HG03378 (cell line): ENCODE measurements around the gene EDEM2.
"Not testable (repeated sequence)": the region's sequence is repeated elsewhere in the genome, so short reads cannot be mapped to it uniquely, and the experiment has no call there.

Source experiments
- ATAC-seq: cut with Tn5 transposase; IDR thresholded peaks from one replicate; pipeline ENCODE4 v1.9.1; 2021; ENCODE audit warnings: mild to moderate bottlenecking, moderate library complexity; ENCODE audit not compliant: unreplicated experiment

The EDEM2 gene, protein sequence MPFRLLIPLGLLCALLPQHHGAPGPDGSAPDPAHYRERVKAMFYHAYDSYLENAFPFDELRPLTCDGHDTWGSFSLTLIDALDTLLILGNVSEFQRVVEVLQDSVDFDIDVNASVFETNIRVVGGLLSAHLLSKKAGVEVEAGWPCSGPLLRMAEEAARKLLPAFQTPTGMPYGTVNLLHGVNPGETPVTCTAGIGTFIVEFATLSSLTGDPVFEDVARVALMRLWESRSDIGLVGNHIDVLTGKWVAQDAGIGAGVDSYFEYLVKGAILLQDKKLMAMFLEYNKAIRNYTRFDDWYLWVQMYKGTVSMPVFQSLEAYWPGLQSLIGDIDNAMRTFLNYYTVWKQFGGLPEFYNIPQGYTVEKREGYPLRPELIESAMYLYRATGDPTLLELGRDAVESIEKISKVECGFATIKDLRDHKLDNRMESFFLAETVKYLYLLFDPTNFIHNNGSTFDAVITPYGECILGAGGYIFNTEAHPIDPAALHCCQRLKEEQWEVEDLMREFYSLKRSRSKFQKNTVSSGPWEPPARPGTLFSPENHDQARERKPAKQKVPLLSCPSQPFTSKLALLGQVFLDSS

DNA sequence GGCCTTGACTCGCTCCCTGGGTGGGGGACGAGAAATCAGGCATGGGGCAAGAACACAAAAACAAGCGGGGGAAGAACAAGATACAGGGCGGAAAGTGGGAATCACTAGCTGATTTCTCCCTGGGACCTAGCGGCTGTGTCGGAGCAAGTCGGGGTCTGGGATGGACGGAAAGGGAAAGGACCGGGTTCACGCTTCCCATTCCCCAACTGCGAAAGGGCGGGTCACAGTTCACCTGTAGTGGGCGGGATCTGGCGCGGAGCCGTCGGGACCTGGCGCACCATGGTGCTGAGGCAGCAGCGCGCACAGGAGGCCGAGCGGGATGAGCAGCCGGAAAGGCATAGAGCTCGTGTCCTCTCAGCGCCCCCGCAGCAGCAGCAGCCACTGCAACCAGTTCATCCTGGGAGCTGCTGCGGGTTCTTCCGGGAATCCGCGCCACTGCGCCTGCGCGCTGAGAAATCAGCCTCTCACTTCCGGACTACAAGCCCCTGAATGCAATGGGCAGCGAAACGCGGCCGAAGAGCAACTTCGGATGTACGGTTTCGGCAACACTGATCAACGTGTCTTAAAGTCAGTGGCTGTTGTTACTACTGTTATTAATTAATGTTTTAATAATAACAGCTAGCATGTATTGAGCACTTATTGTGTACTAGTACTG lies at the start of gene EDEM2:
TSS of gene EDEM2 (minus strand) at position 417 of the 655 bp plus-strand sequence. CDS start at position 339, 78 bp downstream.
- peak; percentile 65 for ATAC-seq

DNA sequence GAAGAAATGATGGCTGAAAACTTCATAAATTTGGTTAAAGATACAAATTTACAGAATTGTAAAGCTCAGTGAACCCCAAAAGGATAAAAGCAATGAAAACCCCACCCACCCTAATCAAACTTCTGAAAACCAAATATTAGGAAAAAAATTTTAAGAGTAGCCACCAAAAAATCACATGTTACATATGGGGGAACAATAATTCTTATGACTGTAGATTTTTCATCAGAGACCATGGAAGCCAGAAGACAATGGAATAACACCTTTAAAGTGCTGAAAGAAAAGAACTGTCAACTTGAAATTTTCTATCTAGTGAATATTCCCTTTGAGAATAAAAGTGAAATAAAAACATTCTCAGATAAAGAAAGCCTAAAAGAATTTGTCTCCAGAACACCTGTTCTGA lies 49.2 kb upstream of the EDEM2 start:
- no peak for ATAC-seq

DNA sequence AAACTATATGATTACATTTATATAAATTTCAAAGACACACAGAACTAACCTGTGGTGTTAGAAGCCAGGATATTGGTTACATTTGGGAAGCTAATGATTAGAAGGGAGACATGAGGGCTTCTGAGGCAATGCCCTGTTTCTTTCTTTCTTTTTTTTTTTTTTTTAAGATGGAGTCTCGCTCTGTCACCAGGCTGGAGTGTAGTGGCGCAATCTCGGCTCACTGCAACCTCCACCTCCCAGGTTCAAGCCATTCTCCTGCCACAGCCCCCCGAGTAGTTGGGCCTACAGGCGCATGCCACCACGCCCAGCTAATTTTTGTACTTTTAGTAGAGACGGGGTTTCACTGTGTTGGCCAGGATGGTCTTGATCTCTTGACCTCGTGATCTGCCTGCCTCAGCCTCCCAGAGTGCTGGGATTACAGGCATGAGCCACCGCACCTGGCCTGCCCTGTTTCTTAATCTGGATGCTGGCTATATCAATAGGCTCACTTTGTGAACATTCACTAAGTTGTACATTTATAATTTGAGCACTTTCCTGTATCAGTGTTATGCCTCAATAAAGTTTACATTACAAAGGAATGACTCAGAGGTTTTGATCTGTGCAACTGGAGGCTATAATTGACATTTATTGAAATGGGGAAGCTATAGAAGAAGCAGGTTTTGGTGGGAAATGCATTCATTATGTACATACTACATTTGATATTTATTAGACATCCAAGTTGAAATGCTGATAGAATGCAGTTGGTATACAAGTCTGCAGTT lies 46.1 kb upstream of the EDEM2 start:
- ATAC-seq = not testable (repeated sequence)

DNA sequence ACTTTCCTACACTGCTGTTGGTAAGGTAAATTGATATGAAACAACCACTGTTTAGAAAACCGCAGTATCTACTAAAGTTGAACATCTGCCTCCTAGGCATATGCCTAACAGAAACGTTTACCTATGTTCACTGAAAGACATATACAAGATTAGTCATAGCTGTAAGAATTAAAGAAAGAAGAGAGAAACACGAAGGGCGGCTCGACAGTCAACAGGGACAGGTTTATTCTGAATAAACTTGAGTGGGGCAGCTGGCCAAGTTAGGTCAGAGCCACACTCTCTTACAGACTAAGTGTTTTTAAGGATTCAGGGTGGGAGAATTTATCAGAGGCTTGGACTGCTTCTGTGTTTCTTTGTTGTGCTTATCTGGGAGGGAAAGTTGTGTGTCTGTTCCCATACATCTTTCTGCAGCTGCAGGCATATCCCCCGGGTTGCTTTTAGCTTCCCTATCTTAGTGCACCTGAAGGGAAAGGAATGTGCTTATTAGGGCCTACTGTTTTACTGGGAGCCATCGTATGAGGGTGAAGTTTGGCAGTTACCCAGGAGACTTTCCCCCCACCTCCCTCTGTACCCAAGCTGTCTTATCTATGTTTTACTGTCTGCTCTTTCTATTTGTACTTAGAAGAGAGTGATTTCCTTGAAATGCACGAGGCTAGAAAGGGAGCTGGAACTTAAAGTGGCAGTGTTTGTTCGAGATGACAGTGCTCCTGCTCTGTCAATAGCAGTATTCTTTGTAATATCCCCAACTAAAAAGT lies 45.2 kb upstream of the EDEM2 start:
- ATAC-seq = no peak

DNA sequence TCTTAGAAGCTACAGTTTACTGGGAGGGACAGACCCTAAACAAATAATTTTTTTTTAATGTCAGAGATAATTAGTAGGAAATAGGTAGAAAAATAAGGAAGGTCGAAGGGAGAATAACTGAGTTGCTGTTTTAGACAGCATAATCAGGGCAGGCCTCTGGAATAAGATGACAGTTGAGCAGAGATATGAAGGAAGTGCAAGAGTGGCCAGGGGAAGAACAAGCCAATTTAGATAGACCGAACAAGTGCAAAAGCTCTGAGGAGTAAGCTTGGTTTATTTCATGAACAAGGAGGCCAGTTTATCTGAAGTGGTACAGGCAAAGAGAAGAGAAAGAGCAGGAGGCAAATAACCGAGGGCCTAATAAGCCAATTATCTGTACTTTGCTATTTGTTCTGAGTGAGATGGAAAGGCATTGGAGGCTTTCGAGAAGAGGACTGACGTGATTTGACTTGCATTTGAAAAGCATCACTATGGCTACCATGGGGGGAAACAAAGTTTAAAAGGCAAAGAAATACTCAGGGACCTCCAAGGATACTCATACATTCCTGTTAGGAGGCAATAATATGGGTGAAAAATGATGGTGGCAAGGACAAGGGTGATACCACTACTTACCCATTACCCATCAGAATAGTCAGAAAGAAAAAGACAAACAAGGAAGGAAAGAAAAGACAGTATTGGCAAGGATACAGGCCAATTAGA lies 44.4 kb upstream of the EDEM2 start:
- ATAC-seq = no peak

DNA sequence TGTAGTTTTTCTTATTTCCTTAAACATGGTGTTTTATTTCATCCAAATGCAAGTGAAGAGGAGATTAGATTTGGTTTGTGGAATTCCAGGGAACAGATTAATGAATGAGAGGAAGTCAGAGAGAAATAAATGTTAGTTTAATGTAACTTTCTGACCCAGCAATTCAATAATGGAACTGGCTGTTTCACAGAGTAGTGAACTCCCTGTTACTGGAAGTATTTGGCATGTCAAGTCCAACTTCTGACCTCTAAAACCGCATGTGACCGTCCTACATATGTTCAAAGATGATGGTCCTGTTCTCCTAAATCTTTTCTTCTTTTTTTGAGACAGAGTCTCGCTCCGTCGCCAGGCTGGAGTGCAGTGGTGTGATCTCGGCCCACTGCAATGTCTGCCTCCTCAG lies 43.4 kb upstream of the EDEM2 start:
- ATAC-seq = no peak

DNA sequence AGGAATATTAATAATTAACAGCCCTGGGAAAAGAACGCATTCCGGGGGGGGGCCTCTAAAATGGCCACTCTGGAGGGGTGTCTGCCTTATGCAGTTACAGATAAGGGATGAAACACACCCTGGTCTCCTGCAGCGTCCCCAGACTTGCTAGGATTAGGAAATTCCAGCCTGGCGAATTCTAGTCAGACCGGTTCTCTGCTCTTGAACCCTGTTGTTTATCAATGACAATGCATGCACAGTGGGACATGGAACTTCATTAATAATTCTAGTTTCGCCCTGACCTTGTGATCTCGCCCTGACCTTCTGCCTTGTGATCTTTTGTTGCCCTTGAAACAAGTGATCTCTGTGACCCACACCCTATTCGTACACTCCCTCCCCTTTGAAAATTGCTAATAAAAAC lies 42.1 kb upstream of the EDEM2 start:
- ATAC-seq = not testable (repeated sequence)

DNA sequence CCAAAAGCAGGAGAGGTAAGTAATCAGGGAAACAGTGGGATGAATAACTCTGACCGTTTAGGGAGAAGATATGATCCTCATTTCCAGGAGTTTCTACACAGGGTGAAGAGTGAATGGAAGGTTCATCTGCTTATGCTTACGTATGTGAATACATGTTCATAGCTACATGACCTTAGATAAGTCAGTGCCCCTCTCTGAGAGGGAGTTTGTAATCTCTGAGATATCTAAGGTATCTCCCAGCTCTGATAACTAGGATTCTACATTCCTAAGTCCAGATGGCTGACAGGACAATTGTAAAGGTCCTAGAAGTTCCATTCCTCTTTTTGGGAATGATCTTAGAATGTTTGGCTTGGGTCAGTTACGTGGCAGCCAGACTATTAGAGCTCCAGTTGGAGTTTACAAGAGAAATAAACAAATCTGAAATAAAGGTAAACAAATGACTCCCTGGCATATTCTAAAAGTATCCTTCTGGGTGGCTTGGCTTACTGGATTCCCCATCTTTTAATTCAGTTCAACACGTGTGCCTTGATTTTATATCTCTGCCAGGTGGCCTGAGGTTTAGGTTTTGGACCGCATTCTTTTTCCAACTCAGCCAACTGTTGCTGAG lies 40.6 kb upstream of the EDEM2 start:
- ATAC-seq = no peak

DNA sequence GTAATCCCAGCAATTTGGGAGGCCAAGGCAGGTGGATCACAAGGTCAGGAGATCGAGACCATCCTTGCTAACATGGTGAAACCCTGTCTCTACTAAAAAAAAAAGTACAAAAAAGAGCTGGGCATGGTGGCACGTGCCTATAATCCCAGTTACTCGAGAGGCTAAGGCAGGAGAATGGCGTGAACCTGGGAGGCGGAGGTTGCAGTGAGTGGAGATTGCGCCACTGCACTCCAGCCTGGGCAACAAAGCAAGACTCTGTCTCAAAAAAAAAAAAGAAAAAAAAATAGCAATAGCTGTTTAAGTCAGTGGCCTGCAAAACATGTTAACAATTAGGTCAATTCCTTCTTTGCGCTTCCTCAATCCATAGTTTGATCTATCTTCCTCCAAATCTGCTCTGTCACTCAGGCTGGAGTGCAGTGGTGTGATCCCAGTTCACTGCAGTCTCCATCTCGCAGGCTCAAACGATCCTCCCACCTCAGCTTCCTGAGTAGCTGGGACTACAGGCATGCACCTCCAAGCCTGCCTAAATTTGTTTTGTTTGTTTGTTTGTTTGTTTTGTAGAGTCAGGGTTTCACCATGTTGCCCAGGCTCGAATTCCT lies 39.7 kb upstream of the EDEM2 start:
- ATAC-seq = not testable (repeated sequence)

DNA sequence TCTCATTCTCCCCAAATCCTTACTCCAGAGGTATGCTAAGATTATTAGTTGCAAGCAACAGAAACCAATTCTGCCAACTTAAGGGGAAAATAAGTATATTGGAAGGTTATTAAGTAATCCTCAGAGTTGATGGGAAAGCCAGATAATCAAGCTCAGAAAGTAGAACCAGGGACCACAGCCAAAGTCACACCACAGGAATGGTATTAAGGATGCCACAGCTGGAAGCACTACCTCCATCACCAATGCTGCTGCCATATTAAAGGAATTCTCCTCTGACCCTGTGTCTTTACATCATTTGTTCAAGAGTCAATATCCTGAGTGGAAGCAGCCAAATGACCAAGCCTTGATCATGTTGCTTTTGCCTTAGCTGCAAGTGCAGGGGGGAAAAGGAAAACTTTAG lies 34.6 kb upstream of the EDEM2 start:
- ATAC-seq = no peak

DNA sequence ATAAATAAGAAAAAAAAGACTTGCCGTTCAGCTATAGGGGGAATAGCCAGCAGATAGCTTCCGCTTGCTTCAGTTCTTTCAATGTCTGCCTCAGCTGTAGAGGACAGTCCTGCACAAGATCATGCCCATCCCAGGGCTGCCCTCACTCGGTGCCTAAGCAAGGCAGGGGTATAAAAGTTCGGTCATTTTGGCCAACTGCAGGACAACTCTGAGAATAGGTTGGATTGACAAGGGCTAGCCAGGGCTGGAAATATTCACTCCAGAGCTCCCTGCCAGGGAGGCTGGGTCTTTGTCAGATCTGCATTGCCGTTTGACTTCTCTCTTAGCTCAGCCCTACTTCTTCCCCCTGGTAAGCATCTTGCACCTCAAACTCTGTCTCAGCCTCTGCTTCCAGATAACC lies 33.1 kb upstream of the EDEM2 start:
- no peak for ATAC-seq

DNA sequence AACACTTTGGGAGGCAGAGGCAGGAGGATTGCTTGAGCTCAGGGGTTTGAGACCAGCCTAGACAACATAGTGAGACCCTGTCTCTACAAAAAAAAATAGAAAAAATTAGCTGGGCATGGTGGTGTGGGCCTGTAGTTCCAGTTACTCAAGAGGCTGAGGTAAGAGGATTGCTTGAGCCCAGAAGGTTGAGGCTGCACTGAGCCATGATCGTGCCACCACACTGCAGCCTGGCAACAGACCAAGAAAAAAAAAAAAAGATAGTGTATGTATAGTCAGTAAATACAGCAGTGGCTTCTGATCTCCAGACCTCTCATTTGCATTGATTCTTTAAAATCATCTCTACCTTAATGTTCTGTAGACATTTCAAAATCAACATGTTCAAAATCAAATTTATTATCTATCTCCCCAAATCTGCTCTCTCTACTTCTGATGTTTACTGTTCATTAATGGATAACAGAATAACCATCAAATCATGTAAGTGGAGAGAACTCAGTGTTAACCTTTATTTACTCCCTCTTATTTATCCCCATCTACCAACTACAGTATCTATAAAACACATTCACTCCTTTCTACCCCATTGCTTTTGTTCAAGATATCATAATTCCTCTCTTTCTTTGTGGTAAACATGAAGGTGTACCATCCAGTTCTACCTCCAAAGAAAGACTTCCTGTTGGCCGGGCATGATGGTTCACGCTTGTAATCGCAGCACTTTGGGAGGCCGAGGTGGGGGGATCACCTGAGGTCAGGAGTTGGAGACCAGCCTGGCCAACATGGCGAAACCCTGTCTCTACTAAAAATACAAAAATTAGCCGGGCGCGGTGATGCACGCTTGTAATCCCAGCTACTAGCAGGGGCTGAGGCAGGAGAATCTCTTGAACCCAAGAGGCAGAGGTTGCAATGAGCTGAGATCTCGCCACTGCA lies 32.4 kb upstream of the EDEM2 start:
- ATAC-seq = no peak

DNA sequence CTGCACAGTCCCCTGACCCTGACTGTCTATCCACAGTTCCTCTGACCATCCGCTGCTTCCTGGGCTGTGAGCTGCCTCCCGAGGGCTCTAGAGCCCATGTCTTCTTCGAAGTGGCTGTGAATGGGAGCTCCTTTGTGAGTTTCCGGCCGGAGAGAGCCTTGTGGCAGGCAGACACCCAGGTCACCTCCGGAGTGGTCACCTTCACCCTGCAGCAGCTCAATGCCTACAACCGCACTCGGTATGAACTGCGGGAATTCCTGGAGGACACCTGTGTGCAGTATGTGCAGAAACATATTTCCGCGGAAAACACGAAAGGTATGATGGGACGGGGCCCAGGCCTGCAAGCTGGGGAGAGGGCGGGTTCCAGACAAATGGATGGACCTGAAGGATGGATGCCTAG lies 29.0 kb upstream of the EDEM2 start:
- ATAC-seq = no peak

DNA sequence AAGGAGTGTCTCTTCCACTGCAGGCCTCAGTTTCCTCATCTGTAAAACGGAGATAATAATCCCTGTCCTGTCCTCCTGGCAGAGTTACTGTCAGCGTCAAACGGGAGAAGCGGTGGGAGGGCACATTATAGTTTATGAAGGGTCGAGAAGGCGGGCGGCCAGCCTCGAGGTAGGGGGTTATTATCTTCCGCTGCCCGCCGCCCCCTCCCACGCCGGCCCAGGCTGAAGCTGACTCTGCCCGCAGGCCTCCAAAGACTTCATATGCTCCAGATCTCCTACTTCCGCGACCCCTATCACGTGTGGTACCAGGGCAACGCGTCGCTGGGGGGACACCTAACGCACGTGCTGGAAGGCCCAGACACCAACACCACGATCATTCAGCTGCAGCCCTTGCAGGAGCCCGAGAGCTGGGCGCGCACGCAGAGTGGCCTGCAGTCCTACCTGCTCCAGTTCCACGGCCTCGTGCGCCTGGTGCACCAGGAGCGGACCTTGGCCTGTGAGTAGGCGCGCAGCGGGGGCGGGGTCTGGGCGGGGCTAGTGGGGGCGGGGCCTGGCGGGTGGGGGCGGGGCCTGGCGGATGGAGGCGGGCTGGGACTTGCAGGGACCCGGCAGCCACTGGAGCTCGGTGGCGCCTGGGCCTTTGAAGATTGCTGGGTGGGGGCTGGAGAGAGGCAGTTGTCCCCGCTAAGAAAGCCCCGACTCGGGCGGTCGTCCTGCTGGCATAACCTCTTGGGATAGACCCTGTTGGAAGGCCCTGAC lies 27.5 kb upstream of the EDEM2 start:
- ATAC-seq = no peak

DNA sequence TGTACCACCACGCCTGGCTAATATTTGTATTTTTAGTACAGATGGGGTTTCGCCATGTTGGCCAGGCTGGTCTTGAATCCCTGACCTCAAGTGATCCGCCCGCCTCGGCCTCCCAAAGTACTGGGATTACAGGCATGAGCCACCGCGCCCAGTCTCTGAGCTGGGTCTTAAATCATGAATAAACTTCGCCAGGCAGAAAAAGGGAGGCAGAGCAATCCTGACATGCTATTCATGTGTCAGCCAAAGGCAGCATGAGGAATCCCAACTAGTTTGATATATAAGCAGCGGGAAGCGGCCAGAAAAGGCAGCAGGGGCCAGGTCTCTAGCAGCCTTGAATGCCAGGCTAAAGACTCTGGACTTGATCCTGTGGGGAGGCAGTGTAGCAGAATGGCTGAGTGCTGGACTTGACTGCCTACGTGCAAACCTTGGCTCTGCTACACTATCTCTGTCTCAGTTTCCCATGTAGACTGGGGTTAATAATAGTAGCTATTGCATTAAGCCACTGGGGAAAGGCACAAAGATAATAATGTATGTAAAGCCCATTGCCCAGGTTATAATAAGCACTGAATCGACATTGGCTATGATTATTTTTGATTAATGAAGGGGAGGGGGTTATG lies 26.5 kb upstream of the EDEM2 start:
- no peak for ATAC-seq

DNA sequence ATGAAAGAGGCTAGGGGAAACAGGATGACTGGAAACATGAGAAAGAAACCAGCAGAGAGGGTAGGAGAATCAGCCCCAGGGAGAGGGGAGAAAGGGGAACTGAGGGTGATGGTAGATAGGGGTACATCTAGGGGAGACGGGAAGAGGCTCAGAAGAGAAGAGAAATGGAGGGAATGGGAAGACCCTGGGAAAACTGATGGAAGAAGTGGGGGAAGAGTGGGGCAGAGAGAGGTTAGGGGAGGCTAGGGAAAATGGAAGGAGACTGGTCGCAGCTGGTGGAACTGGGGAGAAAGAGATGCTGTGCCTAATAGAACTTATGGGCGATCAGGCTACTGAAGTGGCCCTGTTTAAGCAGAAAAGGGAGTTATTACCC lies 25.3 kb upstream of the EDEM2 start:
- ATAC-seq = no peak
